Colonic mucosa (tissue), 4 donors: Measurements from ENCODE around the gene CRTC3. TPM values are rescaled to one million over a fixed set of nuclear protein-coding genes. Genes with fewer than 3 reads are reported as not detected.
"Not testable (repeated sequence)": the region's sequence is repeated elsewhere in the genome, so short reads cannot be mapped to it uniquely, and the experiment has no call there.

ENCODE experiments used
- DNase-seq: peaks from one replicate; pipeline ENCODE4 v3.0.0-alpha.2; 2020
- H3K27ac ChIP-seq: fragments of 200-600 bp; one replicate; pipeline ENCODE4 v1.8.0; 2021
- H3K27me3 ChIP-seq: fragments of 200-600 bp; one replicate; pipeline ENCODE4 v1.8.0; 2021
- H3K36me3 ChIP-seq: fragments of 200-600 bp; one replicate; pipeline ENCODE4 v1.8.0; 2021
- H3K4me1 ChIP-seq: fragments of 200-600 bp; one replicate; pipeline ENCODE4 v1.8.0; 2021; ENCODE audit warnings: mild to moderate bottlenecking
- H3K4me3 ChIP-seq: fragments of 200-600 bp; one replicate; pipeline ENCODE4 v1.8.0; 2021
- H3K9ac ChIP-seq, 2 donors: one replicate each; pipeline ENCODE4 v1.7.0; 2013; ENCODE audit warnings: control low read depth in 2 of 2, low read depth in 2 of 2, low read length in 2 of 2
- H3K9me3 ChIP-seq: fragments of 200-600 bp; one replicate; pipeline ENCODE4 v1.8.0; 2021
- CTCF ChIP-seq: fragments of 200-600 bp; IDR thresholded peaks from one replicate; pipeline ENCODE4 v1.8.0; 2022; ENCODE audit warnings: antibody characterized with exemption, mild to moderate bottlenecking
- intact Hi-C: fragments of 100-400 bp; cut with DNase I; formaldehyde crosslinking; loops from one replicate; pipeline ENCODE4 v1.14.1; 2022
- total RNA-seq, 2 donors: library from RNA; stranded (reverse); fragmentation: NEBNext Ultra II Directional in 1 of 2; extraction: Animal tissue kit (Norgen Biotek cat#: 25700) in 1 of 2; gene quantifications; one replicate each; pipeline ENCODE4 v1.2.1, GENCODE V29; 2021
- donor health status: healthy.
- donor health status: DM: no; HTN: no; CAD: no.
- donor health status: DM: no; HTN: no; CAD: no.

Gene CRTC3
- total RNA-seq, 2 donors from 2014 or later, result 16.1 to 24.2 TPM

- no peaks in the 10 kb centered on the region for H3K9me3 ChIP-seq
- no peak for DNase-seq
- H3K36me3 ChIP-seq, result no peaks in the 10 kb centered on the region
- H3K4me3 ChIP-seq, result no peak overlapping the region
- H3K9ac ChIP-seq, result no peak overlapping the region
- H3K27ac ChIP-seq, result no peak overlapping the region
- H3K27me3 ChIP-seq, result no peaks in the 10 kb centered on the region
- no peaks in the 10 kb centered on the region for H3K4me1 ChIP-seq
- TF ChIP-seq CTCF, result no peak
- intact Hi-C loops, result no loop called here
Measured at GRCh38 chr15:90512276-90512675, 17.4 kb upstream of the CRTC3 start.

DNA sequence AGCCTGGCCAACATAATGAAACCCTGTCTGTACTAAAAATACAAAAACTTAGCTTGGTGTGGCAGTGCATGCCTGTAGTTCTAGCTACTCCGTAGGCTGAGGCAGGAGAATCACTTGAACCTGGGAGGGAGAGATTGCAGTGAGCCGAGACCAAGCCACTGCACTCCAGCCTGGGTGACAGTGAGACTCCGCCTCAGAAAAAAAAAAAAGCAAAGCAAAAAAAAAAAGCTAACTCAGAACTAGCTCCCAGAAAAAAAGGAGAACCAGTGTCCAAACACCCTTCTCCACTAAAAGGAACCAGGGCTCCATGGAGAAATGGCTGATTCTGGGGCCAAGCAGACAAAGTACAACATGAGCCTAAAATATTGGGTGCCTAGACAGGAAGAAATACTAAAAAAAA, 16.7 kb upstream of the CRTC3 start:
- DNase-seq, result no peak
- TF ChIP-seq CTCF, result no peak
- Histone ChIP-seq H3K9ac (no peak overlapping the region), H3K27me3 (no peaks in the 10 kb centered on the region), H3K27ac (no peak overlapping the region), H3K4me1 (no peaks in the 10 kb centered on the region), H3K4me3 (no peak overlapping the region), H3K36me3 (no peaks in the 10 kb centered on the region), H3K9me3 (no peaks in the 10 kb centered on the region)
- intact Hi-C loops, result no loop called here

GRCh38 chr15:90513448-90513847, 16.3 kb upstream of the CRTC3 start:
- DNase-seq, result no peak
- Histone ChIP-seq H3K4me1 (no peaks in the 10 kb centered on the region), H3K36me3 (no peaks in the 10 kb centered on the region), H3K9me3 (no peaks in the 10 kb centered on the region), H3K9ac (no peak overlapping the region), H3K27ac (no peak overlapping the region), H3K4me3 (no peak overlapping the region), H3K27me3 (no peaks in the 10 kb centered on the region)
- intact Hi-C loops, result no loop called here
- no peak for TF ChIP-seq CTCF

- H3K9me3 ChIP-seq, H3K36me3 ChIP-seq, intact Hi-C loops, H3K27me3 ChIP-seq, H3K9ac ChIP-seq, H3K27ac ChIP-seq, H3K4me1 ChIP-seq, H3K4me3 ChIP-seq, DNase-seq: not testable (repeated sequence)
Measured at GRCh38 chr15:90513893-90514292, 15.8 kb upstream of the CRTC3 start.

- Histone ChIP-seq H3K9ac (no peak overlapping the region), H3K4me3 (no peak overlapping the region), H3K9me3 (no peaks in the 10 kb centered on the region), H3K36me3 (no peaks in the 10 kb centered on the region), H3K27me3 (no peaks in the 10 kb centered on the region), H3K27ac (no peak overlapping the region), H3K4me1 (no peaks in the 10 kb centered on the region)
- no peak for DNase-seq
- no peak for TF ChIP-seq CTCF
- intact Hi-C loops, result no loop called here
Measured at GRCh38 chr15:90519688-90520087, 10.0 kb upstream of the CRTC3 start.

GRCh38 chr15:90520365-90520764, 9.4 kb upstream of the CRTC3 start:
- TF ChIP-seq CTCF, result no peak
- Histone ChIP-seq H3K4me1 (no peaks in the 10 kb centered on the region), H3K27ac (no peak overlapping the region), H3K9me3 (no peaks in the 10 kb centered on the region), H3K27me3 (no peaks in the 10 kb centered on the region), H3K9ac (no peak overlapping the region), H3K4me3 (no peak overlapping the region), H3K36me3 (no peaks in the 10 kb centered on the region)
- DNase-seq, result no peak
- intact Hi-C loops, result no loop called here
